Liver (tissue), 9 donors: ENCODE data around the gene CHD8. TPM values are rescaled to one million over a fixed set of nuclear protein-coding genes. Genes with fewer than 3 reads are reported as not detected.

ENCODE experiments used
- DNase-seq: peaks from one replicate; pipeline ENCODE4 v3.0.0-alpha.2; 2017; ENCODE audit warnings: low spot score
- H3K27ac ChIP-seq, 2 donors: one replicate each; pipeline ENCODE4 v1.7.0; 2013; ENCODE audit warnings: inconsistent platforms in 2 of 2, low read length in 2 of 2, control low read depth in 1 of 2, low read depth in 1 of 2, mild to moderate bottlenecking in 1 of 2
- H3K27me3 ChIP-seq, 4 donors: one replicate each; pipeline versions ENCODE4 v1.6.1 to v1.7.0; 2013; ENCODE audit warnings: low read length in 3 of 4, inconsistent platforms in 1 of 4, mild to moderate bottlenecking in 1 of 4, moderate library complexity in 1 of 4; ENCODE audit not compliant: control insufficient read depth in 4 of 4, insufficient read depth in 4 of 4
- H3K36me3 ChIP-seq, 4 donors: one replicate each; pipeline versions ENCODE4 v1.6.1 to v1.7.0; 2013; ENCODE audit warnings: low read length in 3 of 4, mild to moderate bottlenecking in 3 of 4, low read depth in 1 of 4, moderate library complexity in 1 of 4; ENCODE audit not compliant: control insufficient read depth in 4 of 4, insufficient read depth in 3 of 4
- H3K4me1 ChIP-seq, 4 donors: one replicate each; pipeline versions ENCODE4 v1.6.1 to v1.7.0; 2013; ENCODE audit warnings: low read length in 3 of 4, mild to moderate bottlenecking in 3 of 4, moderate library complexity in 1 of 4; ENCODE audit not compliant: control insufficient read depth in 4 of 4, insufficient read depth in 4 of 4
- H3K4me3 ChIP-seq, 3 donors: one replicate each; pipeline versions ENCODE4 v1.6.1 to v1.7.0; 2013; ENCODE audit warnings: low read length in 3 of 3, control low read depth in 1 of 3, low read depth in 1 of 3, mild to moderate bottlenecking in 1 of 3
- H3K9ac ChIP-seq, 2 donors: one replicate each; pipeline ENCODE4 v1.7.0; 2013; ENCODE audit warnings: low read length in 2 of 2, mild to moderate bottlenecking in 2 of 2, moderate library complexity in 2 of 2, control low read depth in 1 of 2, low read depth in 1 of 2
- H3K9me3 ChIP-seq, 4 donors: one replicate each; pipeline versions ENCODE4 v1.6.1 to v1.7.0; 2013; ENCODE audit warnings: low read length in 3 of 4; ENCODE audit not compliant: control insufficient read depth in 4 of 4
- ATF3 ChIP-seq: IDR thresholded peaks from 2 replicates; pipeline ENCODE4 v1.6.1; 2016; ENCODE audit warnings: antibody characterized with exemption
- EGR1 ChIP-seq, 2 donors: IDR thresholded peaks; 2 replicates each; pipeline ENCODE4 v1.6.1; 2016 to 2018; ENCODE audit warnings: antibody characterized with exemption in 2 of 2, low read depth in 2 of 2
- FOXA2 ChIP-seq: IDR thresholded peaks from 2 replicates; pipeline ENCODE4 v1.6.1; 2016; ENCODE audit warnings: antibody characterized with exemption
- GABPA ChIP-seq, 2 donors: IDR thresholded peaks in 1 of 2; conservative IDR thresholded peaks in 1 of 2; 2 replicates each; pipeline ENCODE4 v1.6.1; 2016; ENCODE audit warnings: antibody characterized with exemption in 2 of 2, mild to moderate bottlenecking in 1 of 2, moderate library complexity in 1 of 2
- HNF4A ChIP-seq, 2 donors: conservative IDR thresholded peaks; 2 replicates each; pipeline ENCODE4 v1.6.1; 2016; ENCODE audit warnings: antibody characterized with exemption in 2 of 2, mild to moderate bottlenecking in 2 of 2
- HNF4G ChIP-seq: IDR thresholded peaks from 2 replicates; pipeline ENCODE4 v1.6.1; 2016; ENCODE audit warnings: antibody characterized with exemption
- JUND ChIP-seq, 2 donors: IDR thresholded peaks; 2 replicates each; pipeline ENCODE4 v1.6.1; 2016; ENCODE audit warnings: antibody characterized with exemption in 2 of 2
- MAX ChIP-seq: IDR thresholded peaks from 2 replicates; pipeline ENCODE4 v1.6.1; 2016; ENCODE audit warnings: antibody characterized with exemption
- NR2F2 ChIP-seq: IDR thresholded peaks from 2 replicates; pipeline ENCODE4 v1.6.1; 2016; ENCODE audit warnings: antibody characterized with exemption
- RAD21 ChIP-seq, 2 donors: IDR thresholded peaks; 2 replicates each; pipeline ENCODE4 v1.6.1; 2016; ENCODE audit warnings: antibody characterized with exemption in 2 of 2, mild to moderate bottlenecking in 2 of 2
- REST ChIP-seq: IDR thresholded peaks from 2 replicates; pipeline ENCODE4 v1.6.1; 2016; ENCODE audit warnings: antibody characterized with exemption, mild to moderate bottlenecking
- RXRA ChIP-seq, 2 donors: IDR thresholded peaks; 2 replicates each; pipeline ENCODE4 v1.6.1; 2017 to 2018; ENCODE audit warnings: antibody characterized with exemption in 2 of 2, mild to moderate bottlenecking in 1 of 2
- SP1 ChIP-seq: IDR thresholded peaks from 2 replicates; pipeline ENCODE4 v1.6.1; 2018; ENCODE audit warnings: antibody characterized with exemption, mild to moderate bottlenecking
- TAF1 ChIP-seq: conservative IDR thresholded peaks from 2 replicates; pipeline ENCODE4 v1.6.1; 2016; ENCODE audit warnings: antibody characterized with exemption, mild to moderate bottlenecking
- YY1 ChIP-seq: IDR thresholded peaks from 2 replicates; pipeline ENCODE4 v1.6.1; 2016; ENCODE audit warnings: antibody characterized with exemption, mild to moderate bottlenecking
- WGBS: extraction: QIAGEN DNeasy Blood & Tissue Kit; methylation state at CpG from one replicate; pipeline ENCODE4 v1.1.7; 2013; 5-methylcytosine and 5-hydroxymethylcytosine counted together
- polyA plus RNA-seq, 2 donors: library from polyadenylated mRNA; stranded (reverse) in 1 of 2; unstranded in 1 of 2; fragments of 200-250 nt in 1 of 2; fragments of >200 nt in 1 of 2; fragmentation: Nextera tagmentation in 1 of 2; extraction: Ambion mirVana in 1 of 2; gene quantifications; one replicate each; pipeline versions ENCODE4 v1.2.1 to v1.2.3, GENCODE V29; 2013 to 2015
- total RNA-seq, 2 donors: library from RNA; depleted of rRNA; stranded (reverse); fragments of >200 nt; gene quantifications; one replicate each; pipeline ENCODE4 v1.2.3, GENCODE V29; 2014
- TF ChIP-seq, protein P1 (sequence below): IDR thresholded peaks from 2 replicates; pipeline ENCODE4 v1.6.1; 2016; ENCODE audit warnings: antibody characterized with exemption
- donor health status: healthy.
- donor health status: healthy.
- donor health status: healthy.
- donor health status: healthy.
- donor health status: healthy.

Gene CHD8
- total and polyA plus RNA-seq, 4 donors: 9.6 to 29.5 (median 19.2) TPM

DNA sequence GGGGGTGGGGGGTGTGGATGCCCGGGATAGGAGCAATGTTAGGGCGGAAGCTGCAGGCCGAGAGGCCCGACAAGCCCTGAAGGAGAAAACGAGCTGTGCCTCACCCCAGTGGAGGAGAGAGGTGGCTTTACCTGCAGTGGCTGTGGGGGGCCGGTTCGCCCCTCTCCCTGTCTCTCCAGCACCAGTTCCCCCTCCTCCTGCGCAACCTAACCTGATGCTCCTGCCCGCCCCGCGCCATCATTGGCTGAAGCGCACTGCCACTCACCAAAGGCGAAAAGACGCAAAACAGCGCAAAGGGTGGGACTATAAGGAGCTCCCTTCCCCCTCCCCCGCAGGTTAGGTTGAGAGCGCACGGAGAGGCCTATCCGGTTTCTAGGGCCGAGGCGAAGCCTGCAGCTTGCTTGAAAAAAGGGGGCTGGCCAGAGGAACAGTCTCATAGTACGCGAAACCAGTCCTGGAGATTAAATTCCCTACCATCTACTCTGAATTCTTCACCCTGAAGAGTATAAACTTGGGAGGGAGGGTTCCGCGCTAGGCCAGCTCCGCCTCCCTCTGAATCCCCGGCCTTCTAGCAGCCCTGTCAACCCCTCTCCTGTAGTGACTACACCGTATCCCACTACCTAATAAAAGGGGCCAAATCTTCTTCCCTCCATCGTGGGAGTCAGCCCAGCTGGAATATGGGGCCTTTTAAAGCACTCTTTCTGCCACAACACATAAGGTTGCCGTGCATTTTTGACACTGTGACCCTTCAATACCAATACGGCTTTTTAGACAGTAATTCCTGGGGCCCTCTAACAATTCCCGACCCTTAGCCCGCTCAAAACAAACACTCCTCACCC, 18.6 kb downstream of the CHD8 start:
- Histone ChIP-seq H3K9me3 (no peaks in the 10 kb centered on the region), H3K4me3 (peak overlapping the region; percentile 84 to 99 (median 90)), H3K4me1 (peaks cover 2 to 21% (median 14%) of the 10 kb centered on the region in 4 donors), H3K9ac (peak overlapping the region; percentile 90 to 95), H3K27me3 (no peaks in the 10 kb centered on the region), H3K27ac (peak overlapping the region; percentile 84 to 85), H3K36me3 (peaks cover 0 to 1% (median 0%) of the 10 kb centered on the region in 4 donors)
- WGBS: 4% methylated on average over 33 of the region's 33 CpGs
- no peak for TF ChIP-seq JUND (IDR thresholded peaks at IDR 0.05)
- peak in 1 of 2 donors; percentile 4 for TF ChIP-seq HNF4A (conservative IDR thresholded peaks at IDR 0.05)
- TF ChIP-seq, protein P1, sequence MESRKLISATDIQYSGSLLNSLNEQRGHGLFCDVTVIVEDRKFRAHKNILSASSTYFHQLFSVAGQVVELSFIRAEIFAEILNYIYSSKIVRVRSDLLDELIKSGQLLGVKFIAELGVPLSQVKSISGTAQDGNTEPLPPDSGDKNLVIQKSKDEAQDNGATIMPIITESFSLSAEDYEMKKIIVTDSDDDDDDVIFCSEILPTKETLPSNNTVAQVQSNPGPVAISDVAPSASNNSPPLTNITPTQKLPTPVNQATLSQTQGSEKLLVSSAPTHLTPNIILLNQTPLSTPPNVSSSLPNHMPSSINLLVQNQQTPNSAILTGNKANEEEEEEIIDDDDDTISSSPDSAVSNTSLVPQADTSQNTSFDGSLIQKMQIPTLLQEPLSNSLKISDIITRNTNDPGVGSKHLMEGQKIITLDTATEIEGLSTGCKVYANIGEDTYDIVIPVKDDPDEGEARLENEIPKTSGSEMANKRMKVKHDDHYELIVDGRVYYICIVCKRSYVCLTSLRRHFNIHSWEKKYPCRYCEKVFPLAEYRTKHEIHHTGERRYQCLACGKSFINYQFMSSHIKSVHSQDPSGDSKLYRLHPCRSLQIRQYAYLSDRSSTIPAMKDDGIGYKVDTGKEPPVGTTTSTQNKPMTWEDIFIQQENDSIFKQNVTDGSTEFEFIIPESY: no peak
- TF ChIP-seq SP1: peak; percentile 89
- peak in 1 of 2 donors; percentile 47 for TF ChIP-seq RAD21 (IDR thresholded peaks at IDR 0.05)
- no peak for TF ChIP-seq REST
- TF ChIP-seq GABPA (IDR thresholded peaks at IDR 0.05 in 1 of 2, conservative IDR thresholded peaks at IDR 0.05 in 1 of 2): peak in 1 of 2 donors; percentile 79
- TF ChIP-seq FOXA2: no peak
- TF ChIP-seq RXRA (IDR thresholded peaks at IDR 0.05): peak in 1 of 2 donors; percentile 27
- peak; percentile 54 for TF ChIP-seq YY1
- TF ChIP-seq MAX: no peak
- DNase-seq: peak; percentile 99

GRCh38 chr14:21436567-21437062, 19.3 kb downstream of the CHD8 start:
- Histone ChIP-seq H3K27me3 (no peaks in the 10 kb centered on the region), H3K27ac (peak overlapping the region; percentile 84 to 85), H3K4me1 (peaks cover 2 to 21% (median 14%) of the 10 kb centered on the region in 4 donors), H3K9ac (peak overlapping the region; percentile 30 to 65), H3K9me3 (no peaks in the 10 kb centered on the region), H3K4me3 (peak overlapping the region; percentile 84 to 99 (median 90)), H3K36me3 (peaks cover 0 to 2% (median 0%) of the 10 kb centered on the region in 4 donors)
- 2% methylated on average over 11 of the region's 11 CpGs for WGBS
- TF ChIP-seq JUND (IDR thresholded peaks at IDR 0.05) (no peak), EGR1 (IDR thresholded peaks at IDR 0.05; ENCODE audit: low read depth in 2 of 2) (no peak), RXRA (IDR thresholded peaks at IDR 0.05) (no peak), HNF4G (no peak), HNF4A (conservative IDR thresholded peaks at IDR 0.05) (no peak), GABPA (IDR thresholded peaks at IDR 0.05 in 1 of 2, conservative IDR thresholded peaks at IDR 0.05 in 1 of 2) (no peak), NR2F2 (no peak), MAX (no peak), ATF3 (no peak), RAD21 (IDR thresholded peaks at IDR 0.05) (no peak), FOXA2 (no peak), TAF1 (no peak)
- DNase-seq: no peak
